ENCODE data around the gene SRGAP3.
A peak's percentile ranks its signal among the peaks of the same experiment; 100 is the strongest.

Gene SRGAP3

DNA sequence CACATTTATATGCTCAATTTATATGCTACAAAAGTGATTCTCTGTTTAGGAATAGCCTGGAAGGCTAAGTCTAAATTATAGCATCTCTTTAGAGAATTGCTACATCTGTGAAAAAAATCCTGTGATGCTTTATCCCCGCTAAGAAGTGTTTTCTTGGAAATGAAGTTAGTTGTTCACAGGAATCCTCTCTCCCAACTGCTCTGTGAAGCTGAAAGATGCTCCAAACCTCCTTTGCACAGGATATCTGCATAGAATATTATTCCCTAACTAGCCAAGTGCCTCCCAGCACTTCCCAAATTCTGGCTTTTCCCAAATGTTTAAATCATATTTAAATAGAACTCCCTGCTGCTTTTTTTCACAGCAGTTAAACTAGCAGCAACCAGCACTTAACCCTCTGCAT lies 132.2 kb downstream of the SRGAP3 start:
- no peak for DNase-seq (ENCODE audit: low read depth)
- TF ChIP-seq, protein P1, sequence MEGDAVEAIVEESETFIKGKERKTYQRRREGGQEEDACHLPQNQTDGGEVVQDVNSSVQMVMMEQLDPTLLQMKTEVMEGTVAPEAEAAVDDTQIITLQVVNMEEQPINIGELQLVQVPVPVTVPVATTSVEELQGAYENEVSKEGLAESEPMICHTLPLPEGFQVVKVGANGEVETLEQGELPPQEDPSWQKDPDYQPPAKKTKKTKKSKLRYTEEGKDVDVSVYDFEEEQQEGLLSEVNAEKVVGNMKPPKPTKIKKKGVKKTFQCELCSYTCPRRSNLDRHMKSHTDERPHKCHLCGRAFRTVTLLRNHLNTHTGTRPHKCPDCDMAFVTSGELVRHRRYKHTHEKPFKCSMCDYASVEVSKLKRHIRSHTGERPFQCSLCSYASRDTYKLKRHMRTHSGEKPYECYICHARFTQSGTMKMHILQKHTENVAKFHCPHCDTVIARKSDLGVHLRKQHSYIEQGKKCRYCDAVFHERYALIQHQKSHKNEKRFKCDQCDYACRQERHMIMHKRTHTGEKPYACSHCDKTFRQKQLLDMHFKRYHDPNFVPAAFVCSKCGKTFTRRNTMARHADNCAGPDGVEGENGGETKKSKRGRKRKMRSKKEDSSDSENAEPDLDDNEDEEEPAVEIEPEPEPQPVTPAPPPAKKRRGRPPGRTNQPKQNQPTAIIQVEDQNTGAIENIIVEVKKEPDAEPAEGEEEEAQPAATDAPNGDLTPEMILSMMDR (IDR thresholded peaks at IDR 0.05; ENCODE audit: control insufficient read depth, insufficient read depth, low read depth, low read length, missing control alignments): no peak
- no peak overlapping the region for H3K4me3 ChIP-seq (ENCODE audit: control insufficient read depth, low read depth, low read length)

DNA sequence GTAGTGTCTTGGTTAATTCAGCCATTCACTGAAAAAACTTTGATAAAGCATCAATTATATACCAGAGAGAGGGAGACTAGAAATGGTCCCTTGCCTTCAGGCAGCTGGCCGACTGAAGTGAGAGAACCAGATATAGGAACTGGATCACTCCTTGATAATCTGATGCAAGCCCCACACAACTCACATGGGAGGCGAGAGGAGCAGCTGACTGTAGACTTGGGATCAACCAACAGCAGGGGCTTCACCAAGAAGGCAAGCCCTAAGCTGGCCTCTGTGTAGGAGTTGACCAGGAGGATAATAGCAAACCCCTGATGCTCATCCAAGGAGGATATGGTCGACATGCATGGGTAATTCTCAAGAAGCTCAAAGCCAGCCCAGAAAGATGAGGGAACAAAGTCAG lies 133.1 kb downstream of the SRGAP3 start:
- DNase-seq (ENCODE audit: low read depth): no peak
- TF ChIP-seq, protein P1 (IDR thresholded peaks at IDR 0.05; ENCODE audit: control insufficient read depth, insufficient read depth, low read depth, low read length, missing control alignments): no peak
- no peak overlapping the region for H3K4me3 ChIP-seq (ENCODE audit: control insufficient read depth, low read depth, low read length)

DNA sequence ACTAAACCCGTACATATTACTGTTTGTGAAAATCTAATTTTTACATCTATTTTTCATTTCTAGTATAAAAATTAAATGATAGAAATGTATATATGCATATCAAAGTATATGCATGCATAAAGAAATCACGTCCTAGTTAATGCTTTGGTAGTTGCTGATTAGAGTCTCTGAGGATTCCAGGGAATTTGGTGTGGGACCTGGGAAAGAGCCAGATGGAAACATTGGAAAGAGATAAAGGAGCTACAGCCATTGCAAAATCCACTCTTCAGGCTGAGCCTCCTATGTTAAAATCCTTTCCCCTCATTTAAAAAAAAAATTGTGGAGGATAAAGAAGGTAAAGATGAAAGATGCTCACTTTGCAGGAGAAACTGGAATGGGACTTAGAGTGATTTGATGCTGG lies 134.1 kb downstream of the SRGAP3 start:
- TF ChIP-seq, protein P1 (IDR thresholded peaks at IDR 0.05; ENCODE audit: control insufficient read depth, insufficient read depth, low read depth, low read length, missing control alignments): no peak
- DNase-seq (ENCODE audit: low read depth): no peak
- H3K4me3 ChIP-seq (ENCODE audit: control insufficient read depth, low read depth, low read length): no peak overlapping the region

DNA sequence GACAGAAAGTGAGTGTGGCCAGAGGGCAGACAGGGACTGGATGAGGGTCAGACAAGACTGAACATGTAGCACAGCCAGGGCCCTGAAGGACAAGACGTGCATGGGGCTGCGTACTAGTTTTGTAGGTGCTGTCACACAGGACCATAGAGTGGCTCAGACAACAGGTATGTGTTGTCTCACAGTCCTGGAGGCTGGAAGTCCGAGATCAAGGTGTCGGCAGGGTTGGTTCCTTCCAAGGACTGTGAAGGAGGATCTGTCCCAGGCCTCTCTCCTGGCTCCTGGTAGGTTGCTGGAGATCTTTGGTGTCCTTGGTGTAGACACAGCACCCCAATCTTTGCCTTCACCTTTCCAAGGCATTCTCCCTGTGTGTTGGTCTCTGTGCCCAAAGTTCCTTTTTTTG lies 136.4 kb downstream of the SRGAP3 start:
- no peak overlapping the region for H3K4me3 ChIP-seq (ENCODE audit: control insufficient read depth, low read depth, low read length)
- TF ChIP-seq, protein P1 (IDR thresholded peaks at IDR 0.05; ENCODE audit: control insufficient read depth, insufficient read depth, low read depth, low read length, missing control alignments): no peak
- DNase-seq (ENCODE audit: low read depth): no peak

DNA sequence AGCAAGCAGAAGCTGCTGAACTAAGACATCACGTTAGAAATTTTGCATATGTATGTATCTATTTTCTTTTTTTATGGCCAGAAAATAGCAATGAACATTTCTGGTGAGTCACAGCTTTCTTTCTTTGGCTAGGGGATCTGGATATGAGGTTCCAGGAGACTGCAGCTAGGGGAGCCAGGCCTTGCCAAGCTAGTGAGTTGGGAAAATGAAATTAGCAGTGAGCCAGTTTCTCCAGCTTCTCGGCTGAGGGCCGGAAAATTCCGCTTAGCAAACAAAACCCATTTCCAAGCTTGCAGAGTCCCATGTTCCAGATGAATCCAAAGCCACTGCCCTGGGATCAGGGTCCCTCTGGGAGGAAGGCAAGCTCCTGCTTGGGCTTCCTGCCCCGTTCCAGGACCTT lies 137.6 kb downstream of the SRGAP3 start:
- DNase-seq (ENCODE audit: low read depth): peak; percentile 18
- H3K4me3 ChIP-seq (ENCODE audit: control insufficient read depth, low read depth, low read length): no peak overlapping the region
- TF ChIP-seq, protein P1 (IDR thresholded peaks at IDR 0.05; ENCODE audit: control insufficient read depth, insufficient read depth, low read depth, low read length, missing control alignments): peak; percentile 41

DNA sequence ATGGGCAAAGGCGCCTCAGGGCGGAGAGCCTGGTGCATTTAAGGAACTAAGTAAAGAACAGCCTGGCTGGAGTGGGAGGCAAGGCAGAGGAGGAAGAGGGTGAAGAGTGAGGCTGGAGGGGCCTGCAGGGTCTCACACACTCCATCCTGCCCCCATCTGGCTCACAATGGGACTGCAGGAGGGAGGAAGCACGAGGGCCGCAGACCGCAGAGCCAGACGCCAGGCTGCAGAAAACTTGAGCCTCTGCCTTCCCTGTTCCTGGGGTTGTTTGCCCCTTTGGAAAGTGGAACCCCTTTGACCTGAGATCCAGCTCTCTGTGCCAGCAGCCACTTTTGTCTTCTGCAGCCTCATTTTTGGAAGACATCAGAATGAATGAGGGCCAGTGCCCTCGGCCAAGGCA lies 138.0 kb downstream of the SRGAP3 start:
- DNase-seq (ENCODE audit: low read depth): no peak
- TF ChIP-seq, protein P1 (IDR thresholded peaks at IDR 0.05; ENCODE audit: control insufficient read depth, insufficient read depth, low read depth, low read length, missing control alignments): peak; percentile 13
- no peak overlapping the region for H3K4me3 ChIP-seq (ENCODE audit: control insufficient read depth, low read depth, low read length)

DNA sequence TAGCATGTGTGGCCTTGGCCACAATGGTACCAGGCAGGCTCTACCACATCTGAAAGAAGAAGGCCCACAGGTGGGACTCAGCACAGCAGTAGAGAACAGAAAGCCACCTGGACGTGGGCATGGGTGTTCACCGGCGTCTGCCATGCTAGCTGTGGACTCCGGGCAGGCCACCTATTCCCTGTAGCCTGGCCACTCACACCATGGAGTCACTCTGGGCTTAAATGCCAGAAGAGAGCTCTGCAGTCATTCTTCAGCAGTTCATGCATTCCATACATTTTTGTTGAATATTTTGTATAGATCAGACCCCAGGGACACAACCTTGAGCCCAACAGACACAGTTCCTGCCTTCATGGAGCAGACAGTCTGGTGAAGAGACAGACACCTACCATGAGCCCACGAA lies 138.6 kb downstream of the SRGAP3 start:
- TF ChIP-seq, protein P1 (IDR thresholded peaks at IDR 0.05; ENCODE audit: control insufficient read depth, insufficient read depth, low read depth, low read length, missing control alignments): no peak
- DNase-seq (ENCODE audit: low read depth): no peak
- H3K4me3 ChIP-seq (ENCODE audit: control insufficient read depth, low read depth, low read length): no peak overlapping the region
